ENCODE measurements around the gene ZKSCAN4. TPM values are rescaled to one million over a fixed set of nuclear protein-coding genes. Genes with fewer than 3 reads are reported as not detected.

The ZKSCAN4 gene
- total and polyA plus RNA-seq, 8 donors: 4.9 to 13.4 (median 11.8) TPM

DNA sequence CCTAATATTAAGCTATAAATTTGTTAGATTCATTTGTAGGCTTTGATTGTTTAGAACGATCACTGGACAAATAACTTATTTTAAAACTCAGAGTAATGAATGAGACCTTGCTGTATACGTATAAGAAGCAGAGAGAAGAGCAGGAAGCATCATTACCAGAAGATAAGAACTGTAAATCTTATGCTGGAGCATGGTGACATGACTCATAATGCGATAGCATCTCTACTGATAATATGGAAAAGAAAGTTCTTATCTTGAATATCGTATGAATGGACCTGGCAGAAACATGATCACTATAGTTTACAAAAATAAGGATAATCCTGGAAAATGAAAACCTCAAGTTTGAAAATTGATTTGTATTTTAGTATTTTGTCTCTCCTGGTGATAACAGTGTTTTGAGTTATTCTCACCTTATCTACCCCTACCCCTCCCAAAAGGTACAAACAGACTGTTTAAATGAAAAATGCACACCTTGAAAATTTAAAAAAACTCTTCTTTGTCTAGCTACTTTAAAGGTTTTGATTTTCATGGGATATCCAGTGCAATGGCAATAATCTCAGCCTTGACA is 12.8 kb upstream of the ZKSCAN4 start:
- Histone ChIP-seq H3K4me3 (no peak overlapping the region), H3K27ac (no peak overlapping the region), H3K36me3 (no peaks in the 10 kb centered on the region), H3K4me1 (peaks cover 0 to 27% of the 10 kb centered on the region in 2 donors), H3K27me3 (peaks cover 0 to 5% of the 10 kb centered on the region in 2 donors), H3K9me3 (peaks cover 0 to 8% of the 10 kb centered on the region in 2 donors)
- ATAC-seq (no peak), DNase-seq (no peak)
- intact Hi-C loops (cut with DNase I): no loop called here
- TF ChIP-seq, protein P1, sequence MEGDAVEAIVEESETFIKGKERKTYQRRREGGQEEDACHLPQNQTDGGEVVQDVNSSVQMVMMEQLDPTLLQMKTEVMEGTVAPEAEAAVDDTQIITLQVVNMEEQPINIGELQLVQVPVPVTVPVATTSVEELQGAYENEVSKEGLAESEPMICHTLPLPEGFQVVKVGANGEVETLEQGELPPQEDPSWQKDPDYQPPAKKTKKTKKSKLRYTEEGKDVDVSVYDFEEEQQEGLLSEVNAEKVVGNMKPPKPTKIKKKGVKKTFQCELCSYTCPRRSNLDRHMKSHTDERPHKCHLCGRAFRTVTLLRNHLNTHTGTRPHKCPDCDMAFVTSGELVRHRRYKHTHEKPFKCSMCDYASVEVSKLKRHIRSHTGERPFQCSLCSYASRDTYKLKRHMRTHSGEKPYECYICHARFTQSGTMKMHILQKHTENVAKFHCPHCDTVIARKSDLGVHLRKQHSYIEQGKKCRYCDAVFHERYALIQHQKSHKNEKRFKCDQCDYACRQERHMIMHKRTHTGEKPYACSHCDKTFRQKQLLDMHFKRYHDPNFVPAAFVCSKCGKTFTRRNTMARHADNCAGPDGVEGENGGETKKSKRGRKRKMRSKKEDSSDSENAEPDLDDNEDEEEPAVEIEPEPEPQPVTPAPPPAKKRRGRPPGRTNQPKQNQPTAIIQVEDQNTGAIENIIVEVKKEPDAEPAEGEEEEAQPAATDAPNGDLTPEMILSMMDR (IDR thresholded peaks at IDR 0.05): no peak

DNA sequence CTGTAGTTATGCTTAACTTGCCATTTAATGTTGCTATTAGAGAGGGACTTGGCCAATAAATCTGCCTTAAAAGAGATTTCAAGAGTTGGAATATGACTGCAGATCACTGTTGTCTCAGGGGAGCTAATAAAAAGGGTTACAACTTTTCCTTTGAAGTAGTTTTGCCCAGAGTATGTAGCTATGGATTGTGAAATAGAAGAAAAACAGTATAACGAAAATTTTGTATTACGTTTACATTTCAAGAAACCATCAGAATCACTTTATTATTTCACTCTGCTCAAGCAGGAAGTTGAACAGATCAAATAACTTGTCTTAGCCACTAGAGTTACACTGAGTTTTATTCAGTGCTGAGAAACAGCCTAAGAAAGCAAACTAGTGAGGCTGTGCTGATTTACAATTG is 11.9 kb upstream of the ZKSCAN4 start:
- Histone ChIP-seq H3K36me3 (no peaks in the 10 kb centered on the region), H3K27ac (no peak overlapping the region), H3K27me3 (peaks cover 0 to 5% of the 10 kb centered on the region in 2 donors), H3K4me1 (peaks cover 0 to 21% of the 10 kb centered on the region in 2 donors), H3K4me3 (no peak overlapping the region), H3K9me3 (peaks cover 0 to 16% of the 10 kb centered on the region in 2 donors)
- TF ChIP-seq, protein P1 (IDR thresholded peaks at IDR 0.05): no peak
- DNase-seq (no peak), ATAC-seq (no peak)
- intact Hi-C loops (cut with DNase I): no loop called here

DNA sequence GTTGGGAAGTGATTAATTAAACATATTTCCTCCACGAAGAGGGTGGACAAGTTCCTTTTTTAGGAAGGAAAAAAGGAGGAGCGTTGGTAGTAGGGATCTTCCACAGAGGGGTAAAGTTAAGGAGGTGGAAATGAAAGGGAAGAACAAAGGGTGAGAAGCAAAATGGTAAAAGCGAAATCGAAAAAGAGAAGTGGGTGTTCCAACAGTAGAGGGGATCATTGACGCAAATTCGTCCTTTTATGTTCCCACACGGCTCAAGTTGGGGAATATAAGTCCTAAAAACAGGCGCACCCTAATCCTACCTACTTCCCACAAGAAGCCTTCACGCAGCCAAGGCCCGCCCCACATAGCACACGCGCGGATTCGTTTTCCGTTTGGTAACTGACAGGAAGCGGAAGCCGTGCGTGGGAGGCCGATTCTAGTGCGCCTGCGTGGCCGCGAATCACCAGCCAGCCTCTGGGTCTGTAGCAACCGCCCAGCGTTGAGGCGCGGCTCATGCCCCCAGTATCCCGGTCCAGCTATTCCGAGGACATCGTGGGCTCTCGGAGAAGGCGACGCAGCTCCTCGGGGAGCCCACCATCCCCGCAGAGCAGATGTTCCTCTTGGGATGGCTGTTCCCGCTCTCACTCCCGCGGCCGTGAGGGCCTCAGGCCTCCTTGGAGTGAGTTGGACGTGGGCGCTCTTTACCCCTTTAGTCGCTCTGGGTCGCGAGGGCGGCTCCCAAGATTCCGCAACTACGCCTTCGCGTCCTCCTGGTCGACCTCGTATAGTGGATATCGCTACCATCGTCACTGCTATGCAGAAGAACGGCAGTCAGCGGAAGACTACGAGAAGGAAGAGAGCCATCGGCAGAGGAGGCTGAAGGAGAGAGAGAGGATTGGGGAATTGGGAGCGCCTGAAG is 7.1 kb upstream of the ZKSCAN4 start, which contains the start of gene NKAPL:
Gene NKAPL, plus strand, starts transcription at position 421 of the 901 bp plus-strand sequence. Its CDS starts 75 bp downstream, at position 496.
- intact Hi-C loops (cut with DNase I): no loop called here
- Histone ChIP-seq H3K27me3 (peaks cover 0 to 5% of the 10 kb centered on the region in 2 donors), H3K36me3 (no peaks in the 10 kb centered on the region), H3K4me1 (no peaks in the 10 kb centered on the region), H3K9me3 (peaks cover 0 to 16% of the 10 kb centered on the region in 2 donors), H3K4me3 (peak within 1 kb of the TSS; percentile 27 to 32), H3K27ac (peak within 1 kb of the TSS in 1 of 2 donors; percentile 14)
- TF ChIP-seq, protein P1 (IDR thresholded peaks at IDR 0.05): no peak
- peak; percentile 78 for ATAC-seq
- peak; percentile 29 to 92 (median 72) for DNase-seq

DNA sequence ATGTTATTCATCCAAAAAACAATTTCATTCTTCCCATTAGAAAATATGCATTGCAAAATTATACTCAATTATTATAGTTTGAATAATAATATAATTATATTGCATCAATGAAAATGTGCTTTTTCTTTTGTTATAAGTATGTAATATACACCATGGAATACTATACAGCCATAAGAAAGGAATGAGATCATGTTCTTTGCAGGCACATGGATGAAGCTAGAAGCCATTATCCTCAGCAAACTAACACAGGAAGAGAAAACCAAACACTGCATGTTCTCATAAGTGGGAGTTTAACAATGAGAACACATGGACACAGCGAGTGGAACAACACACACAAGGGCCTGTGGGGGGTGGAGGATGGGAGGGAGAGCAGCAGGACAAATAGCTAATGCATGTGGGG is 5.0 kb upstream of the ZKSCAN4 start:
- H3K36me3 ChIP-seq: no peaks in the 10 kb centered on the region
- intact Hi-C loops (cut with DNase I): no loop called here
- no peak for ATAC-seq

More for the DNA sequence above, 5.0 kb upstream of the ZKSCAN4 start:
- Histone ChIP-seq H3K4me3 (no peak overlapping the region), H3K27me3 (no peaks in the 10 kb centered on the region), H3K9me3 (peaks cover 0 to 16% of the 10 kb centered on the region in 2 donors), H3K4me1 (peaks cover 6 to 16% of the 10 kb centered on the region in 2 donors), H3K27ac (no peak overlapping the region)
- TF ChIP-seq, protein P1 (IDR thresholded peaks at IDR 0.05): no peak
- no peak for DNase-seq

All from left lung (tissue), 10 donors.